ENCODE results near the gene CTSA. TPM values are rescaled to one million over a fixed set of nuclear protein-coding genes. Genes with fewer than 3 reads are reported as not detected.

CTSA gene
- total and polyA plus RNA-seq, 2 experiments from 2014 or later, result 425 to 716 TPM

GRCh38 chr20:45907219-45907948 lies 16.2 kb downstream of the CTSA start:
- no peak for DNase-seq (ENCODE audit: low spot score)
- TF ChIP-seq CTCF (IDR thresholded peaks at IDR 0.05; ENCODE audit: poor library complexity), result no peak
- no peak for TF ChIP-seq EZH2phosphoT487 (IDR thresholded peaks at IDR 0.05; ENCODE audit: low read depth, severe bottlenecking, unreplicated experiment)
- TF ChIP-seq EZH2 (IDR thresholded peaks at IDR 0.05; ENCODE audit: borderline replicate concordance), result no peak
- Histone ChIP-seq H3K9me2 (replicated peaks; ENCODE audit: insufficient read depth) (no peaks in the 10 kb centered on the region), H3K36me3 (replicated peaks; ENCODE audit: insufficient read depth, low read depth) (no peaks in the 10 kb centered on the region), H3K27me3 (no peaks in the 10 kb centered on the region), H3K79me2 (no peaks in the 10 kb centered on the region), H4K20me1 (ENCODE audit: insufficient read depth, poor library complexity, severe bottlenecking) (no peaks in the 10 kb centered on the region), H3K4me1 (ENCODE audit: insufficient read depth) (peaks cover 8% of the 10 kb centered on the region), H3K4me3 (no peak overlapping the region), H3K9me3 (ENCODE audit: low read depth) (no peaks in the 10 kb centered on the region), H3K27ac (no peak overlapping the region), H3K4me2 (no peak overlapping the region), H2AFZ (no peak overlapping the region)
- WGBS (ENCODE audit: low lambda C conversion rate, missing lambda C conversion rate), result 97% methylated on average over 17 of the region's 17 CpGs

- peaks cover 10% of the 10 kb centered on the region for H3K4me1 ChIP-seq (ENCODE audit: insufficient read depth)
- no peak overlapping the region for H2AFZ ChIP-seq
- H3K9me2 ChIP-seq (replicated peaks; ENCODE audit: insufficient read depth), result no peaks in the 10 kb centered on the region
- no peaks in the 10 kb centered on the region for H3K9me3 ChIP-seq (ENCODE audit: low read depth)
- H3K27ac ChIP-seq, result no peak overlapping the region
- no peaks in the 10 kb centered on the region for H4K20me1 ChIP-seq (ENCODE audit: insufficient read depth, poor library complexity, severe bottlenecking)
- H3K79me2 ChIP-seq, result no peaks in the 10 kb centered on the region
- TF ChIP-seq EZH2 (IDR thresholded peaks at IDR 0.05; ENCODE audit: borderline replicate concordance), result no peak
- no peak for TF ChIP-seq EZH2phosphoT487 (IDR thresholded peaks at IDR 0.05; ENCODE audit: low read depth, severe bottlenecking, unreplicated experiment)
- TF ChIP-seq CTCF (IDR thresholded peaks at IDR 0.05; ENCODE audit: poor library complexity), result no peak
- no peak overlapping the region for H3K4me2 ChIP-seq
- no peaks in the 10 kb centered on the region for H3K36me3 ChIP-seq (replicated peaks; ENCODE audit: insufficient read depth, low read depth)
- no peaks in the 10 kb centered on the region for H3K27me3 ChIP-seq
- DNase-seq (ENCODE audit: low spot score), result no peak
- H3K4me3 ChIP-seq, result no peak overlapping the region
- 96% methylated on average over 2 of the region's 2 CpGs for WGBS (ENCODE audit: low lambda C conversion rate, missing lambda C conversion rate)
Observed at GRCh38 chr20:45908084-45908483, 16.9 kb downstream of the CTSA start.

- no peak overlapping the region for H3K4me2 ChIP-seq
- no peaks in the 10 kb centered on the region for H3K27me3 ChIP-seq
- H3K4me1 ChIP-seq (ENCODE audit: insufficient read depth), result peaks cover 10% of the 10 kb centered on the region
- H3K9me2 ChIP-seq (replicated peaks; ENCODE audit: insufficient read depth), result no peaks in the 10 kb centered on the region
- H4K20me1 ChIP-seq (ENCODE audit: insufficient read depth, poor library complexity, severe bottlenecking), result no peaks in the 10 kb centered on the region
- H3K36me3 ChIP-seq (replicated peaks; ENCODE audit: insufficient read depth, low read depth), result no peaks in the 10 kb centered on the region
- no peak overlapping the region for H3K27ac ChIP-seq
- TF ChIP-seq EZH2phosphoT487 (IDR thresholded peaks at IDR 0.05; ENCODE audit: low read depth, severe bottlenecking, unreplicated experiment), result no peak
- TF ChIP-seq CTCF (IDR thresholded peaks at IDR 0.05; ENCODE audit: poor library complexity), result no peak
- no peak for TF ChIP-seq EZH2 (IDR thresholded peaks at IDR 0.05; ENCODE audit: borderline replicate concordance)
- H3K9me3 ChIP-seq (ENCODE audit: low read depth), result no peaks in the 10 kb centered on the region
- 92% methylated on average over 6 of the region's 12 CpGs for WGBS (ENCODE audit: low lambda C conversion rate, missing lambda C conversion rate)
- no peak overlapping the region for H3K4me3 ChIP-seq
- DNase-seq (ENCODE audit: low spot score), result no peak
- no peaks in the 10 kb centered on the region for H3K79me2 ChIP-seq
- no peak overlapping the region for H2AFZ ChIP-seq
Observed at GRCh38 chr20:45909336-45909808, 18.2 kb downstream of the CTSA start.

Data from hepatocyte (in vitro differentiated cells).